ENCODE data around the gene ERC2. TPM values are rescaled to one million over a fixed set of nuclear protein-coding genes. Genes with fewer than 3 reads are reported as not detected.

The ERC2 gene
- total RNA-seq, 1 donor: 0.36 TPM

DNA sequence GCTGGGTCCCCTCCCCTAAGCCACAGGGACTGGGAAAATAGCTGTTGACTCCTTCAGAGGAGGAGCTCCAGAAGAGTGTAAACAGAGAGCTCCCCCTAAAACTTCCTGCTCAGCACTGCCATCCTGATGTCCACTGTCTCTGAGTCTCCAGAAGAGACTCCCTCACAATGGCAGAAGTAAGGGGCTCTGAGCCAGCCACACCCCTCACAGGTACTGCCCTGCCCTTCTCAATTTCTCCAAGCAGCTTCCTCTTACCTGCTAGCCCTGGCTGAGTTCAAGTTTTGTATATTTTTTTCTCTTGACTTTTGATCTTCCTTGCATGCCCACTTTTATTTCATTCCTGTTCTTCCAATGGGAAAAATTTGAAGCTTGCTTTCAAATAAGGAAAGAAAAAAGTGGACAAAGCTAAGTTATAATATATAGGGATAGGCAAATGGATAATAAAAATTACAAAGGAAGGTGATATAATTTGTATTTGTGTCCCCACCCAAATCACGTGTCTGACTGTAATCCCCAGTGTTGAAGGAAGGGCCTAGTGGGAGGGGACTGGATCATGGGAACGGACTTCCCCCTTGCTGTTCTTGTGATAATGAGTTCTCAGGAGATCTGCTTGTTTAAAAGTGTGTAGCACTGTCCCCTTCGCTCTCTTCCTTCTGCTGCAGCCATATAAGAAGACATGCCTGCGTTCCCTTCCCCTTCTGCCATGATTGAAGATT is 539.0 kb downstream of the ERC2 start:
- TF ChIP-seq, protein P1, sequence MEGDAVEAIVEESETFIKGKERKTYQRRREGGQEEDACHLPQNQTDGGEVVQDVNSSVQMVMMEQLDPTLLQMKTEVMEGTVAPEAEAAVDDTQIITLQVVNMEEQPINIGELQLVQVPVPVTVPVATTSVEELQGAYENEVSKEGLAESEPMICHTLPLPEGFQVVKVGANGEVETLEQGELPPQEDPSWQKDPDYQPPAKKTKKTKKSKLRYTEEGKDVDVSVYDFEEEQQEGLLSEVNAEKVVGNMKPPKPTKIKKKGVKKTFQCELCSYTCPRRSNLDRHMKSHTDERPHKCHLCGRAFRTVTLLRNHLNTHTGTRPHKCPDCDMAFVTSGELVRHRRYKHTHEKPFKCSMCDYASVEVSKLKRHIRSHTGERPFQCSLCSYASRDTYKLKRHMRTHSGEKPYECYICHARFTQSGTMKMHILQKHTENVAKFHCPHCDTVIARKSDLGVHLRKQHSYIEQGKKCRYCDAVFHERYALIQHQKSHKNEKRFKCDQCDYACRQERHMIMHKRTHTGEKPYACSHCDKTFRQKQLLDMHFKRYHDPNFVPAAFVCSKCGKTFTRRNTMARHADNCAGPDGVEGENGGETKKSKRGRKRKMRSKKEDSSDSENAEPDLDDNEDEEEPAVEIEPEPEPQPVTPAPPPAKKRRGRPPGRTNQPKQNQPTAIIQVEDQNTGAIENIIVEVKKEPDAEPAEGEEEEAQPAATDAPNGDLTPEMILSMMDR (IDR thresholded peaks at IDR 0.05; ENCODE audit: extremely low read depth, low read depth, low read length): no peak
- Histone ChIP-seq H3K4me3 (ENCODE audit: insufficient read depth, low read length) (no peak overlapping the region), H4K20me1 (ENCODE audit: insufficient read depth, low read length) (no peaks in the 10 kb centered on the region), H3K36me3 (ENCODE audit: insufficient read depth, low read length) (no peaks in the 10 kb centered on the region), H3K9me3 (ENCODE audit: low read depth, low read length) (no peaks in the 10 kb centered on the region), H3K27me3 (ENCODE audit: insufficient read depth, low read length) (no peaks in the 10 kb centered on the region), H2AFZ (ENCODE audit: low read length) (no peak overlapping the region), H3K79me2 (ENCODE audit: insufficient read depth, low read length) (no peaks in the 10 kb centered on the region), H3K4me1 (ENCODE audit: insufficient read depth, low read length) (no peaks in the 10 kb centered on the region), H3K27ac (ENCODE audit: low read depth, low read length) (no peak overlapping the region), H3K4me2 (ENCODE audit: insufficient read depth, low read length) (no peak overlapping the region)
- DNase-seq (ENCODE audit: insufficient read length, low spot score, missing footprints): no peak

DNA sequence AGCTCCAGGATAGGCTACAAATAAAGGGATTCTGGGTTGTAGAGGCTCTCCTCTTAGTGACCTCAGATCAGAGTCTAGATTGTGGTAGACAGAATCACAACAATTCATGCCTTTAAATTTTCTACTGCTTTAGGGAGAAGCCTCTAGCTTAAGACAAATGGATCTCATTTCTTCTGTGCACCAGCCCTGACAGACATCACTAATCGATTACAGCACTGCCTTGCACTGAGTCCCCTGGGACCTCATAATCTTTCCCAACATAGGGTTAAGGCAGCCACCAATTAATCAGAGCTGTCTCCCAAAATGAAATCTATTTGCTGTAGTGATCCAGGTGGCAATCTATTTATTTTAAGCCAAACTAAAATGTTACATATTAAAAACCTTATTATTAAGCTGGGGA is 544.6 kb downstream of the ERC2 start:
- Histone ChIP-seq H3K79me2 (ENCODE audit: insufficient read depth, low read length) (no peaks in the 10 kb centered on the region), H3K27me3 (ENCODE audit: insufficient read depth, low read length) (no peaks in the 10 kb centered on the region), H4K20me1 (ENCODE audit: insufficient read depth, low read length) (no peaks in the 10 kb centered on the region), H3K9me3 (ENCODE audit: low read depth, low read length) (no peaks in the 10 kb centered on the region), H3K4me3 (ENCODE audit: insufficient read depth, low read length) (no peak overlapping the region), H3K36me3 (ENCODE audit: insufficient read depth, low read length) (no peaks in the 10 kb centered on the region), H3K4me2 (ENCODE audit: insufficient read depth, low read length) (no peak overlapping the region), H3K4me1 (ENCODE audit: insufficient read depth, low read length) (no peaks in the 10 kb centered on the region), H3K27ac (ENCODE audit: low read depth, low read length) (no peak overlapping the region), H2AFZ (ENCODE audit: low read length) (no peak overlapping the region)
- no peak for DNase-seq (ENCODE audit: insufficient read length, low spot score, missing footprints)
- TF ChIP-seq, protein P1 (IDR thresholded peaks at IDR 0.05; ENCODE audit: extremely low read depth, low read depth, low read length): no peak

DNA sequence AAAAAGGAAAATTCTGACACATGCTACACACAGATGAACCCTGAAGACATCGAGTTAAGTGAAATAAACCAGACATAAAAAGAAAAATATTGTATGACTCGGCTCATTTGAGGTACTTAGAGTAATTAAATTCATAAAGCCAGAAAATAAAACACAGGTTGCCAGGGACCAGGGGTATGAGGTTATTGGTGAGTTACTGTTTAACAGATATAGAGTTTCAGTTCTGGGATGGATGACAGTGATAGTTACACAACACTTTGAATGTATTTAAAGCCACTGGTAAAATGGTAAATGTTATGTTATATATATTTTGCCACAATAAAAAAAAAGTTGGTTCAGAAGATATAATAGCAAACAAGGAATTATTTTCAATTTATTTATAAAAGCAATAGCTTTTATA is 545.1 kb downstream of the ERC2 start:
- no peak overlapping the region for H3K27ac ChIP-seq (ENCODE audit: low read depth, low read length)
- no peaks in the 10 kb centered on the region for H3K4me1 ChIP-seq (ENCODE audit: insufficient read depth, low read length)
- TF ChIP-seq, protein P1 (IDR thresholded peaks at IDR 0.05; ENCODE audit: extremely low read depth, low read depth, low read length): no peak
- no peaks in the 10 kb centered on the region for H3K27me3 ChIP-seq (ENCODE audit: insufficient read depth, low read length)
- H3K4me3 ChIP-seq (ENCODE audit: insufficient read depth, low read length): no peak overlapping the region
- no peaks in the 10 kb centered on the region for H4K20me1 ChIP-seq (ENCODE audit: insufficient read depth, low read length)
- no peaks in the 10 kb centered on the region for H3K9me3 ChIP-seq (ENCODE audit: low read depth, low read length)
- H3K79me2 ChIP-seq (ENCODE audit: insufficient read depth, low read length): no peaks in the 10 kb centered on the region
- H3K36me3 ChIP-seq (ENCODE audit: insufficient read depth, low read length): no peaks in the 10 kb centered on the region
- no peak overlapping the region for H3K4me2 ChIP-seq (ENCODE audit: insufficient read depth, low read length)
- H2AFZ ChIP-seq (ENCODE audit: low read length): no peak overlapping the region
- DNase-seq (ENCODE audit: insufficient read length, low spot score, missing footprints): no peak

DNA sequence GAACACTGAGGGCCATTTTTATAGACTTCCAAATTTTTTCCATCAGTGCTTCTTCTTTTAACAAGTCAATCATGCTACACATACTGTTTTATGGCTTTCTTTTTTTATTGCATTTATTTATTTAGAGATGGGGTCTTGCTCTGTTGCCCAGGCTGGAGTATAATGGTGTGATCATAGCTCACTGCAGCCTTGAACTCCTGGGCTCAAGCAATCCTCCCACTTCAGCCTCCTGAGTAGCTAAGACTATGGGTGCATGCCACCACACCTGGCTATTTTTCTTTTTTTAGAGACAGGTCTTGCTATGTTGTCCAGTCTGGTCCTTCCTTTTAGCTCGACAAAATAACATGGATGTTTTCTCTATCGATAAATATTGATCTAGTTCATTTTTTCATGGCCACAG is 555.4 kb downstream of the ERC2 start:
- no peaks in the 10 kb centered on the region for H3K79me2 ChIP-seq (ENCODE audit: insufficient read depth, low read length)
- no peaks in the 10 kb centered on the region for H3K4me1 ChIP-seq (ENCODE audit: insufficient read depth, low read length)
- H3K36me3 ChIP-seq (ENCODE audit: insufficient read depth, low read length): no peaks in the 10 kb centered on the region
- TF ChIP-seq, protein P1 (IDR thresholded peaks at IDR 0.05; ENCODE audit: extremely low read depth, low read depth, low read length): no peak
- no peaks in the 10 kb centered on the region for H4K20me1 ChIP-seq (ENCODE audit: insufficient read depth, low read length)
- H3K4me2 ChIP-seq (ENCODE audit: insufficient read depth, low read length): no peak overlapping the region
- H3K9me3 ChIP-seq (ENCODE audit: low read depth, low read length): no peaks in the 10 kb centered on the region
- no peak overlapping the region for H3K27ac ChIP-seq (ENCODE audit: low read depth, low read length)
- peaks cover 3% of the 10 kb centered on the region for H3K27me3 ChIP-seq (ENCODE audit: insufficient read depth, low read length)
- H3K4me3 ChIP-seq (ENCODE audit: insufficient read depth, low read length): no peak overlapping the region
- H2AFZ ChIP-seq (ENCODE audit: low read length): no peak overlapping the region
- DNase-seq (ENCODE audit: insufficient read length, low spot score, missing footprints): no peak

Measured in osteoblast (primary cell).